ENCODE results near the gene MED13.

DNA sequence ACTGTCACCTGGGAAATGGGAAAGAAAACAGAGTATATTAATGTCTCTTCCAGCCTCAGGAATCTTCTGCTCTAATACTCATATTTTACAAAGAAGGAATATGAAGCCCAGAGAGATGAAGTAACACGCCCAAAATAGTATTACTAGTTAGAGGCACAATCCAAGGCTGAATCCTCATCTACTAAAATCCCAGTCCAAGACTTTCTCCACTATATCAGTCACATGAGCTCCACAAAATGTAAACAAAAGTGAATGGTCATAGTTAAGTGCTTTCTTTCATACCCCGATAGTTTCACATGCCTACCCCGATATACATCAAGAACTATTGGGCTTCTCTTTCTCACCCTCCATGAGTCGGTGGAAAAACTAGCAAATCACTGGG lies 138.3 kb downstream of the MED13 start:
- TF ChIP-seq, protein P1, sequence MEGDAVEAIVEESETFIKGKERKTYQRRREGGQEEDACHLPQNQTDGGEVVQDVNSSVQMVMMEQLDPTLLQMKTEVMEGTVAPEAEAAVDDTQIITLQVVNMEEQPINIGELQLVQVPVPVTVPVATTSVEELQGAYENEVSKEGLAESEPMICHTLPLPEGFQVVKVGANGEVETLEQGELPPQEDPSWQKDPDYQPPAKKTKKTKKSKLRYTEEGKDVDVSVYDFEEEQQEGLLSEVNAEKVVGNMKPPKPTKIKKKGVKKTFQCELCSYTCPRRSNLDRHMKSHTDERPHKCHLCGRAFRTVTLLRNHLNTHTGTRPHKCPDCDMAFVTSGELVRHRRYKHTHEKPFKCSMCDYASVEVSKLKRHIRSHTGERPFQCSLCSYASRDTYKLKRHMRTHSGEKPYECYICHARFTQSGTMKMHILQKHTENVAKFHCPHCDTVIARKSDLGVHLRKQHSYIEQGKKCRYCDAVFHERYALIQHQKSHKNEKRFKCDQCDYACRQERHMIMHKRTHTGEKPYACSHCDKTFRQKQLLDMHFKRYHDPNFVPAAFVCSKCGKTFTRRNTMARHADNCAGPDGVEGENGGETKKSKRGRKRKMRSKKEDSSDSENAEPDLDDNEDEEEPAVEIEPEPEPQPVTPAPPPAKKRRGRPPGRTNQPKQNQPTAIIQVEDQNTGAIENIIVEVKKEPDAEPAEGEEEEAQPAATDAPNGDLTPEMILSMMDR (conservative IDR thresholded peaks at IDR 0.05 in 1 of 2, IDR thresholded peaks at IDR 0.05 in 1 of 2; ENCODE audit: low read depth in 1 of 2, low read length in 2 of 2), result no peak
- no peak for TF ChIP-seq EZH2 (IDR thresholded peaks at IDR 0.05; ENCODE audit: low read length, missing control alignments)

Measured in fibroblast of lung (primary cell).